CD4-positive, alpha-beta memory T cell (primary cell): ENCODE data around the gene EME2. TPM values are rescaled to one million over a fixed set of nuclear protein-coding genes. Genes with fewer than 3 reads are reported as not detected.

Source experiments
- CTCF ChIA-PET: fragments of 350-600 bp; sonication (Branson Sonifier 250); formaldehyde crosslinking; loops from one replicate; lab custom pipeline; 2021; ENCODE audit warnings: inconsistent platforms; ENCODE audit not compliant: partially characterized antibody; lab: Charles Lee
- POLR2A ChIA-PET: fragments of 350-600 bp; sonication (Branson Sonifier 250); formaldehyde crosslinking; loops from one replicate; lab custom pipeline; 2021; ENCODE audit not compliant: partially characterized antibody; lab: Charles Lee
- DNase-seq, 5 donors: peaks; one replicate each; pipeline versions ENCODE4 v3.0.0 to v3.0.0-alpha.2; 2020 to 2022; ENCODE audit warnings: mixed read lengths in 1 of 5
- H3K27ac ChIP-seq: one replicate; pipeline ENCODE4 v1.7.0; 2013; ENCODE audit warnings: low read depth, low read length
- H3K27me3 ChIP-seq: 2 replicates; pipeline ENCODE4 v1.7.0; 2013; ENCODE audit warnings: mild to moderate bottlenecking, low read length, moderate library complexity; ENCODE audit not compliant: insufficient read depth
- H3K36me3 ChIP-seq: 2 replicates; pipeline ENCODE4 v1.7.0; 2013; ENCODE audit warnings: mild to moderate bottlenecking, low read length, moderate library complexity; ENCODE audit not compliant: insufficient read depth
- H3K4me1 ChIP-seq: 2 replicates; pipeline ENCODE4 v1.7.0; 2013; ENCODE audit warnings: mild to moderate bottlenecking, low read length, moderate library complexity; ENCODE audit not compliant: insufficient read depth
- H3K4me3 ChIP-seq, 2 donors: one replicate each; pipeline ENCODE4 v1.7.0; 2013; ENCODE audit warnings: low read length in 2 of 2, mild to moderate bottlenecking in 1 of 2
- H3K9me3 ChIP-seq, 2 donors: one replicate each; pipeline ENCODE4 v1.7.0; 2013; ENCODE audit warnings: low read length in 2 of 2, control low read depth in 1 of 2; ENCODE audit not compliant: control insufficient read depth in 1 of 2
- H3K27ac Mint-ChIP-seq, 7 donors: one replicate each; pipeline ENCODE4 v1.8.0; 2020 to 2021; ENCODE audit warnings: mixed read lengths in 7 of 7, mild to moderate bottlenecking in 6 of 7, inconsistent platforms in 3 of 7, moderate library complexity in 3 of 7
- H3K27me3 Mint-ChIP-seq, 2 donors: one replicate each; pipeline ENCODE4 v1.8.0; 2020 to 2021; ENCODE audit warnings: mixed read lengths in 2 of 2
- H3K36me3 Mint-ChIP-seq, 2 donors: one replicate each; pipeline ENCODE4 v1.8.0; 2020 to 2021; ENCODE audit warnings: mixed read lengths in 2 of 2, inconsistent platforms in 1 of 2, mild to moderate bottlenecking in 1 of 2
- H3K4me1 Mint-ChIP-seq, 4 donors: one replicate each; pipeline ENCODE4 v1.8.0; 2020 to 2021; ENCODE audit warnings: mixed read lengths in 4 of 4, mild to moderate bottlenecking in 1 of 4
- H3K4me3 Mint-ChIP-seq, 8 donors: one replicate each; pipeline ENCODE4 v1.8.0; 2020 to 2021; ENCODE audit warnings: mixed read lengths in 8 of 8, mild to moderate bottlenecking in 7 of 8, moderate library complexity in 6 of 8, inconsistent platforms in 3 of 8
- H3K9me3 Mint-ChIP-seq, 8 donors: one replicate each; pipeline ENCODE4 v1.8.0; 2020 to 2021; ENCODE audit warnings: mixed read lengths in 8 of 8, mild to moderate bottlenecking in 5 of 8, inconsistent platforms in 3 of 8, moderate library complexity in 1 of 8
- intact Hi-C: fragments of 100-400 bp; cut with micrococcal nuclease; formaldehyde crosslinking; loops from one replicate; pipeline ENCODE4 v1.15.1; 2023
- polyA plus RNA-seq, 2 donors: library from polyadenylated mRNA; unstranded; fragments of 300-500 nt; fragmentation: Illumina TruSeq; gene quantifications; one replicate each; pipeline ENCODE4 v1.2.3, GENCODE V29; 2021
- total RNA-seq, 2 experiments: library from RNA; stranded (reverse); gene quantifications; one replicate each; pipeline ENCODE4 v1.2.3, GENCODE V29; 2021

Gene EME2
- total and polyA plus RNA-seq, 4 experiments from 2014 or later, result 0.30 to 33.1 (median 17.2) TPM

DNA sequence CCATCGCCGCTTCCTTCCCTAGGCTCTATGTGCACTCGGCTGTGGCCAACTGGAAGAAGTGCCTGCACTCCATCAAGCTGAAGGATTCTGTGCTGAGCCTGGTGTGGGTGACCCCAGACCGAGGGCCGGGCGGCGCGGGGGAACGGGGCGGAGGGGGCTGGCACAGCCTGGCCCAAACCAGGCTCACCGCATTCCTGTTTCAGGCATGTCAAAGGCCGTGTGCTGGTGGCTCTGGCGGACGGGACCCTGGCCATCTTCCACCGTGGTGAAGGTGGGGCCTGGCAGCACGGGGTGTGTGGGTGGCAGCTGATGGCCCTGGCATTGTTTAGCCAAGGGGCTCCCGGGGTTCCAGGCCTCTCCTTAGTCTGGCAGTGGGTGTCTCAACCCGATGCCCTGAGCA is 5.9 kb upstream of the EME2 start:
- peaks cover 24% of the 10 kb centered on the region for H3K36me3 ChIP-seq
- no peak overlapping the region for H3K27ac ChIP-seq
- Mint-ChIP-seq H3K27me3 (no peaks in the 10 kb centered on the region), H3K27ac (peak overlapping the region in 1 of 7 donors; percentile 24), H3K4me1 (peaks cover under 1 to 10% (median 6%) of the 10 kb centered on the region in 4 donors), H3K9me3 (no peaks in the 10 kb centered on the region), H3K36me3 (peaks cover 4 to 22% of the 10 kb centered on the region in 2 donors), H3K4me3 (no peak overlapping the region)
- intact Hi-C loops, result no loop called here
- no peak for DNase-seq
- H3K27me3 ChIP-seq, result no peaks in the 10 kb centered on the region
- CTCF ChIA-PET, result no interaction called here
- H3K9me3 ChIP-seq, result no peaks in the 10 kb centered on the region
- no peak overlapping the region for H3K4me3 ChIP-seq
- POLR2A ChIA-PET, result interaction anchor here (9.4 to 11.4 kb wide), 2 partner anchors 14 to 60 kb away, joined by 66 to 185 read pairs; partner anchors contain the start of genes MAPK8IP3, NUBP2 and SPSB3
- H3K4me1 ChIP-seq, result peaks cover 7% of the 10 kb centered on the region

- ChIA-PET POLR2A (interaction anchor here (9.4 to 11.4 kb wide), 2 partner anchors 13 to 61 kb away, joined by 66 to 185 read pairs; partner anchors contain the start of genes MAPK8IP3, NUBP2 and SPSB3), CTCF (no interaction called here)
- peaks cover 21% of the 10 kb centered on the region for H3K36me3 ChIP-seq
Measured at GRCh38 chr16:1767116-1767994, 5.3 kb upstream of the EME2 start.

GRCh38 chr16:1768061-1768766 is 4.4 kb upstream of the EME2 start:
- Mint-ChIP-seq H3K9me3 (no peaks in the 10 kb centered on the region), H3K4me1 (peaks cover 6 to 18% (median 13%) of the 10 kb centered on the region in 4 donors), H3K27ac (peak overlapping the region in 2 of 7 donors; percentile 18 to 19), H3K4me3 (no peak overlapping the region), H3K36me3 (peaks cover 4 to 28% of the 10 kb centered on the region in 2 donors), H3K27me3 (no peaks in the 10 kb centered on the region)
- H3K9me3 ChIP-seq, result no peaks in the 10 kb centered on the region
- no peak overlapping the region for H3K27ac ChIP-seq
- DNase-seq, result no peak
- no peak overlapping the region for H3K4me3 ChIP-seq
- CTCF ChIA-PET, result no interaction called here
- POLR2A ChIA-PET, result interaction anchor here (9.4 to 11.4 kb wide), 2 partner anchors 12 to 61 kb away, joined by 66 to 185 read pairs; partner anchors contain the start of genes MAPK8IP3, NUBP2 and SPSB3
- peaks cover 14% of the 10 kb centered on the region for H3K4me1 ChIP-seq
- no peaks in the 10 kb centered on the region for H3K27me3 ChIP-seq
- peaks cover 12% of the 10 kb centered on the region for H3K36me3 ChIP-seq
- intact Hi-C loops, result no loop called here

More at GRCh38 chr16:1767116-1767994, 5.3 kb upstream of the EME2 start:
- Histone ChIP-seq H3K9me3 (no peaks in the 10 kb centered on the region), H3K27ac (no peak overlapping the region), H3K27me3 (no peaks in the 10 kb centered on the region), H3K4me3 (no peak overlapping the region), H3K4me1 (peaks cover 13% of the 10 kb centered on the region)
- DNase-seq, result no peak
- Mint-ChIP-seq H3K9me3 (no peaks in the 10 kb centered on the region), H3K4me1 (peaks cover 6 to 17% (median 12%) of the 10 kb centered on the region in 4 donors), H3K27ac (peak overlapping the region in 1 of 7 donors; percentile 24), H3K27me3 (no peaks in the 10 kb centered on the region), H3K36me3 (peaks cover 4 to 26% of the 10 kb centered on the region in 2 donors), H3K4me3 (no peak overlapping the region)
- intact Hi-C loops, result no loop called here

- H3K36me3 ChIP-seq, result peaks cover 12% of the 10 kb centered on the region
- no peaks in the 10 kb centered on the region for H3K9me3 Mint-ChIP-seq
Measured at GRCh38 chr16:1768767-1769401, 3.7 kb upstream of the EME2 start.

GRCh38 chr16:1769402-1770300 is 3.0 kb upstream of the EME2 start:
- POLR2A ChIA-PET, result interaction anchor here (1.1 to 11.4 kb wide), 5 partner anchors 9 to 406 kb away, joined by 3 to 185 read pairs (median 36); partner anchors contain the start of genes FAHD1, HAGH, MAPK8IP3 and NUBP2
- Mint-ChIP-seq H3K4me1 (peaks cover 9 to 26% (median 15%) of the 10 kb centered on the region in 4 donors), H3K27me3 (no peaks in the 10 kb centered on the region), H3K36me3 (peaks cover 4 to 28% of the 10 kb centered on the region in 2 donors), H3K27ac (peak overlapping the region; percentile 29 to 82 (median 68)), H3K9me3 (no peaks in the 10 kb centered on the region), H3K4me3 (peak overlapping the region; percentile 69 to 85 (median 76))
- Histone ChIP-seq H3K4me1 (peaks cover 25% of the 10 kb centered on the region), H3K27me3 (no peaks in the 10 kb centered on the region), H3K9me3 (no peaks in the 10 kb centered on the region), H3K36me3 (peaks cover 8% of the 10 kb centered on the region), H3K27ac (peak overlapping the region; percentile 72), H3K4me3 (no peak overlapping the region)
- CTCF ChIA-PET, result no interaction called here
- no peak for DNase-seq
- intact Hi-C loops, result loop anchor here (2.0 to 5.0 kb wide), 2 partner anchors 63 to 763 kb away; partner anchors contain the start of genes CEMP1 and MAPK8IP3

More at GRCh38 chr16:1768767-1769401, 3.7 kb upstream of the EME2 start:
- CTCF ChIA-PET, result no interaction called here
- intact Hi-C loops, result no loop called here
- Mint-ChIP-seq H3K36me3 (peaks cover 4 to 28% of the 10 kb centered on the region in 2 donors), H3K27me3 (no peaks in the 10 kb centered on the region), H3K4me1 (peaks cover 8 to 20% (median 14%) of the 10 kb centered on the region in 4 donors), H3K27ac (peak overlapping the region in 1 of 7 donors; percentile 82), H3K4me3 (peak overlapping the region in 1 of 8 donors; percentile 9)
- no peak overlapping the region for H3K27ac ChIP-seq
- no peaks in the 10 kb centered on the region for H3K27me3 ChIP-seq
- H3K4me3 ChIP-seq, result no peak overlapping the region
- DNase-seq, result no peak
- peaks cover 17% of the 10 kb centered on the region for H3K4me1 ChIP-seq
- H3K9me3 ChIP-seq, result no peaks in the 10 kb centered on the region
- POLR2A ChIA-PET, result interaction anchor here (1.1 to 11.4 kb wide), 3 partner anchors 11 to 405 kb away, joined by 3 to 185 read pairs (median 66); partner anchors contain the start of genes MAPK8IP3, NUBP2 and SPSB3
